GM18508 (cell line): ENCODE data around the gene ART4.

ENCODE experiments used
- ATAC-seq: cut with Tn5 transposase; IDR thresholded peaks from one replicate; pipeline ENCODE4 v1.9.1; 2021; ENCODE audit warnings: moderate number of reproducible peaks; ENCODE audit not compliant: insufficient read depth, unreplicated experiment

The ART4 gene

GRCh38 chr12:14824012-14824634 lies 19.2 kb downstream of the ART4 start:
- no peak for ATAC-seq

- ATAC-seq = no peak
Measured at GRCh38 chr12:14814014-14814413, 29.3 kb downstream of the ART4 start, which contains the start of gene SMCO3. Gene SMCO3 (minus strand): TSS chr12:14814182. CDS start chr12:14806680, 7,502 bp downstream.

GRCh38 chr12:14811486-14811885 lies 31.8 kb downstream of the ART4 start:
- no peak for ATAC-seq

GRCh38 chr12:14810953-14811483 lies 32.3 kb downstream of the ART4 start:
- no peak for ATAC-seq

- no peak for ATAC-seq
Measured at GRCh38 chr12:14810167-14810952, 33.0 kb downstream of the ART4 start.

- ATAC-seq = peak; percentile 20
Measured at GRCh38 chr12:14803830-14804160, 39.5 kb downstream of the ART4 start.

GRCh38 chr12:14803011-14803829 lies 40.1 kb downstream of the ART4 start, which contains the start of the genes C12orf60 and WBP11:
Gene C12orf60 (plus strand): TSS chr12:14803670. CDS start chr12:14822936, 19,266 bp downstream.
Gene WBP11 (minus strand): TSS chr12:14803478. CDS start chr12:14801383, 2,095 bp downstream.
- peak; percentile 99 for ATAC-seq

GRCh38 chr12:14802721-14803010 lies 40.7 kb downstream of the ART4 start:
- no peak for ATAC-seq

GRCh38 chr12:14802247-14802646 lies 41.1 kb downstream of the ART4 start:
- ATAC-seq = no peak

- ATAC-seq = no peak
Measured at GRCh38 chr12:14795028-14795448, 48.3 kb downstream of the ART4 start.

- ATAC-seq = no peak
Measured at GRCh38 chr12:14785568-14785967, 57.8 kb downstream of the ART4 start.

GRCh38 chr12:14784471-14784870 lies 58.9 kb downstream of the ART4 start:
- ATAC-seq = no peak

- no peak for ATAC-seq
Measured at GRCh38 chr12:14782756-14783155, 60.6 kb downstream of the ART4 start.

GRCh38 chr12:14781563-14781962 lies 61.8 kb downstream of the ART4 start:
- no peak for ATAC-seq

- ATAC-seq = no peak
Measured at GRCh38 chr12:14780859-14781258, 62.5 kb downstream of the ART4 start.

- no peak for ATAC-seq
Measured at GRCh38 chr12:14779834-14780233, 63.5 kb downstream of the ART4 start.

- ATAC-seq = no peak
Measured at GRCh38 chr12:14777271-14777670, 66.1 kb downstream of the ART4 start.

- ATAC-seq = no peak
Measured at GRCh38 chr12:14776236-14776961, 66.9 kb downstream of the ART4 start.

- ATAC-seq = no peak
Measured at GRCh38 chr12:14775636-14775980, 67.7 kb downstream of the ART4 start.
